ENCODE results near the gene RASL11B. TPM values are rescaled to one million over a fixed set of nuclear protein-coding genes. Genes with fewer than 3 reads are reported as not detected.

RASL11B gene
- total and polyA plus RNA-seq, 10 of the 15 experiments (the other 5 are each of a cell fraction or from before 2014, with no cell fraction given), result 0.06 to 0.45 (median 0.08) TPM; not detected in 5

DNA sequence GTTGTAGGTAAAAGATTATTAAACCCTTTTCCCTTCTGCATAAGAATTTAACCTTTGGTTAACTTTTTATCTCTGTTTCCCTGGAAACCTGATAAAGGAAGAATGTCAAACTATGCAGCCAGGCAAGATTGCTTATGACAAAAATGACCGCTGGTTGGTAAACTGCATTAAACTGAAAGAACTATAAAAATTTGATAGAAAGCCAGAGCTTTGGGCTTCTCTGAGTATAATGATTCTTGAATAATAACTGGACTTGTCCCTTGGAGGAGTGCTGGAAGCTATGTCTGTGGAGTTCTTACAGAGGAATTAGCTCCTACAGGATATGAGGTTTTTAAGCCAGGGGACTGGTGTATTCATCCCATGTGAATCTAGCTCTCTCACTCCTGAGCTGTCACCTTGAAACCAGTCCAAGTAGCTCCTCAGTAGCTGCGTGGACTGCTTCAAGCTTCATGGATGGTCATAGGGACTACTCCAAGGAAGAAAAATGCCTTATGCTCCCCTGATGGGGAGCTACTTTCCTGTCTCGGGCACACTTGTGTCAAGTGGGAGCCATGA is 52.0 kb downstream of the RASL11B start:
- SMC1A ChIA-PET (ENCODE audit: uncharacterized antibody, unreplicated experiment), result interaction anchor here (0.9 to 2.4 kb wide), 4 partner anchors 9 to 71 kb away, joined by 3 to 10 read pairs (median 4); no protein-coding TSS in a partner anchor
- in situ Hi-C loops (cut with MboI), result no loop called here
- intact Hi-C loops (cut with micrococcal nuclease; ENCODE audit: unreplicated experiment), result no loop called here
- POLR2A ChIA-PET, result no interaction called here
- no peaks in the 10 kb centered on the region for H3K27me3 ChIP-seq (replicated peaks in 1 of 2; ENCODE audit: control insufficient read depth in 2 of 2, insufficient read depth in 2 of 2, low read length in 1 of 2)
- H4K20me1 ChIP-seq (ENCODE audit: control insufficient read depth, insufficient read depth), result no peaks in the 10 kb centered on the region
- TF ChIP-seq, protein P1, sequence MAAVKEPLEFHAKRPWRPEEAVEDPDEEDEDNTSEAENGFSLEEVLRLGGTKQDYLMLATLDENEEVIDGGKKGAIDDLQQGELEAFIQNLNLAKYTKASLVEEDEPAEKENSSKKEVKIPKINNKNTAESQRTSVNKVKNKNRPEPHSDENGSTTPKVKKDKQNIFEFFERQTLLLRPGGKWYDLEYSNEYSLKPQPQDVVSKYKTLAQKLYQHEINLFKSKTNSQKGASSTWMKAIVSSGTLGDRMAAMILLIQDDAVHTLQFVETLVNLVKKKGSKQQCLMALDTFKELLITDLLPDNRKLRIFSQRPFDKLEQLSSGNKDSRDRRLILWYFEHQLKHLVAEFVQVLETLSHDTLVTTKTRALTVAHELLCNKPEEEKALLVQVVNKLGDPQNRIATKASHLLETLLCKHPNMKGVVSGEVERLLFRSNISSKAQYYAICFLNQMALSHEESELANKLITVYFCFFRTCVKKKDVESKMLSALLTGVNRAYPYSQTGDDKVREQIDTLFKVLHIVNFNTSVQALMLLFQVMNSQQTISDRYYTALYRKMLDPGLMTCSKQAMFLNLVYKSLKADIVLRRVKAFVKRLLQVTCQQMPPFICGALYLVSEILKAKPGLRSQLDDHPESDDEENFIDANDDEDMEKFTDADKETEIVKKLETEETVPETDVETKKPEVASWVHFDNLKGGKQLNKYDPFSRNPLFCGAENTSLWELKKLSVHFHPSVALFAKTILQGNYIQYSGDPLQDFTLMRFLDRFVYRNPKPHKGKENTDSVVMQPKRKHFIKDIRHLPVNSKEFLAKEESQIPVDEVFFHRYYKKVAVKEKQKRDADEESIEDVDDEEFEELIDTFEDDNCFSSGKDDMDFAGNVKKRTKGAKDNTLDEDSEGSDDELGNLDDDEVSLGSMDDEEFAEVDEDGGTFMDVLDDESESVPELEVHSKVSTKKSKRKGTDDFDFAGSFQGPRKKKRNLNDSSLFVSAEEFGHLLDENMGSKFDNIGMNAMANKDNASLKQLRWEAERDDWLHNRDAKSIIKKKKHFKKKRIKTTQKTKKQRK (IDR thresholded peaks at IDR 0.05; ENCODE audit: low read depth, low read length), result no peak
- TF ChIP-seq PML (IDR thresholded peaks at IDR 0.05; ENCODE audit: low read length), result no peak
- no peak overlapping the region for H3K9ac ChIP-seq (ENCODE audit: control insufficient read depth, insufficient read depth, low read length)
- no peak overlapping the region for H3K4me3 ChIP-seq
- no peak overlapping the region for H3K27ac ChIP-seq (ENCODE audit: control insufficient read depth, insufficient read depth)
- H3K36me3 ChIP-seq (ENCODE audit: control insufficient read depth in 2 of 2, insufficient read depth in 2 of 2, low read length in 1 of 2), result no peaks in the 10 kb centered on the region
- WGBS (ENCODE audit: insufficient coverage, insufficient replicate concordance, low lambda C conversion rate, missing lambda C conversion rate), result 98% methylated on average over 3 of the region's 3 CpGs
- no peak for FAIRE-seq
- CTCF ChIA-PET, result interaction anchor here (0.6 to 2.1 kb wide), 4 partner anchors 68 to 228 kb away, joined by 3 to 5 read pairs (median 3); no protein-coding TSS in a partner anchor
- H2AFZ ChIP-seq (ENCODE audit: control insufficient read depth, low read depth, low read length), result no peak overlapping the region
- H3K79me2 ChIP-seq (ENCODE audit: control insufficient read depth, insufficient read depth, low read length), result no peaks in the 10 kb centered on the region
- no peak for DNase-seq (ENCODE audit: low read depth, low spot score)
- no peak for ATAC-seq
- H3K4me1 ChIP-seq (ENCODE audit: control insufficient read depth, insufficient read depth, low read length), result no peaks in the 10 kb centered on the region
- RAD21 ChIA-PET (ENCODE audit: unreplicated experiment), result no interaction called here
- no TSS peak for BruUV-seq (replicated peaks)
- no peak overlapping the region for H3K4me2 ChIP-seq (ENCODE audit: control insufficient read depth, insufficient read depth)
- H3K9me3 ChIP-seq (replicated peaks; ENCODE audit: control insufficient read depth, insufficient read depth, low read length), result no peaks in the 10 kb centered on the region

DNA sequence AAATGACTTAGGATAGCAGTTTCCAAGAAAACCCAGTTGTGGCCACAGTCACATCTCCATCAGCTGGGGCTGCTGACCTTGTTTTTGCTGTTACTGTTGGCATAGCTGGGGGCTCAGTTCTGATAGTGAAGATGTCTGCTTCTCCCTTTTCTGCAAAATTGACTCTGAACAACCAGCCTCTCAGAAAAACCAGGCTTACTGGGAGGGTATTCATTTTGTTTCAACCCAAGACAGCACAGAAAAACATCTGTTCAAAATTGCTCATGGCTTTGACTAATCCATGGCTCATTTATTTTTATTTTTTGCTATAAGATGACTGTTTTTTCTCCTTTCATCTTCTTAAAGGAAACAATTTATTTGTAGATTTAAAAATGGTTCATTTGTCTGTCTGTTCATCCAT is 53.1 kb downstream of the RASL11B start:
- ChIA-PET POLR2A (no interaction called here), SMC1A (ENCODE audit: uncharacterized antibody, unreplicated experiment) (interaction anchor here (2.4 kb wide), 1 partner anchor 8 kb away, joined by 10 read pairs; no protein-coding TSS in a partner anchor), RAD21 (ENCODE audit: unreplicated experiment) (no interaction called here), CTCF (interaction anchor here (1.0 kb wide), 1 partner anchor 400 kb away, joined by 3 read pairs; no protein-coding TSS in a partner anchor)
- H4K20me1 ChIP-seq (ENCODE audit: control insufficient read depth, insufficient read depth), result no peaks in the 10 kb centered on the region
- no peak overlapping the region for H3K27ac ChIP-seq (ENCODE audit: control insufficient read depth, insufficient read depth)
- H3K79me2 ChIP-seq (ENCODE audit: control insufficient read depth, insufficient read depth, low read length), result no peaks in the 10 kb centered on the region
- no peaks in the 10 kb centered on the region for H3K36me3 ChIP-seq (ENCODE audit: control insufficient read depth in 2 of 2, insufficient read depth in 2 of 2, low read length in 1 of 2)
- H3K4me2 ChIP-seq (ENCODE audit: control insufficient read depth, insufficient read depth), result no peak overlapping the region
- H2AFZ ChIP-seq (ENCODE audit: control insufficient read depth, low read depth, low read length), result no peak overlapping the region
- H3K9ac ChIP-seq (ENCODE audit: control insufficient read depth, insufficient read depth, low read length), result no peak overlapping the region
- no peaks in the 10 kb centered on the region for H3K9me3 ChIP-seq (replicated peaks; ENCODE audit: control insufficient read depth, insufficient read depth, low read length)
- H3K27me3 ChIP-seq (replicated peaks in 1 of 2; ENCODE audit: control insufficient read depth in 2 of 2, insufficient read depth in 2 of 2, low read length in 1 of 2), result no peaks in the 10 kb centered on the region
- no peak for ATAC-seq
- intact Hi-C loops (cut with micrococcal nuclease; ENCODE audit: unreplicated experiment) (no loop called here), in situ Hi-C loops (cut with MboI) (no loop called here)
- no TSS peak for BruUV-seq (replicated peaks)
- H3K4me3 ChIP-seq, result no peak overlapping the region
- no peak for TF ChIP-seq HDAC6 (IDR thresholded peaks at IDR 0.05; ENCODE audit: unreplicated experiment)
- no peak for FAIRE-seq
- no peak for DNase-seq (ENCODE audit: low read depth, low spot score)
- H3K4me1 ChIP-seq (ENCODE audit: control insufficient read depth, insufficient read depth, low read length), result no peaks in the 10 kb centered on the region
